HG03565 (cell line): Measurements from ENCODE around the gene CCNO.
A peak's percentile ranks its signal among the peaks of the same experiment; 100 is the strongest.

ENCODE experiments used
- ATAC-seq: cut with Tn5 transposase; IDR thresholded peaks from one replicate; pipeline ENCODE4 v1.9.1; 2021; ENCODE audit warnings: mild to moderate bottlenecking, moderate library complexity; ENCODE audit not compliant: unreplicated experiment

CCNO gene, protein sequence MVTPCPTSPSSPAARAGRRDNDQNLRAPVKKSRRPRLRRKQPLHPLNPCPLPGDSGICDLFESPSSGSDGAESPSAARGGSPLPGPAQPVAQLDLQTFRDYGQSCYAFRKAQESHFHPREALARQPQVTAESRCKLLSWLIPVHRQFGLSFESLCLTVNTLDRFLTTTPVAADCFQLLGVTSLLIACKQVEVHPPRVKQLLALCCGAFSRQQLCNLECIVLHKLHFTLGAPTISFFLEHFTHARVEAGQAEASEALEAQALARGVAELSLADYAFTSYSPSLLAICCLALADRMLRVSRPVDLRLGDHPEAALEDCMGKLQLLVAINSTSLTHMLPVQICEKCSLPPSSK

GRCh38 chr5:55232985-55233928 is at the start of gene CCNO:
CCNO (minus strand) TSS chr5:55233608; CDS start chr5:55233523, 85 bp downstream.
- ATAC-seq = peak; percentile 46

DNA sequence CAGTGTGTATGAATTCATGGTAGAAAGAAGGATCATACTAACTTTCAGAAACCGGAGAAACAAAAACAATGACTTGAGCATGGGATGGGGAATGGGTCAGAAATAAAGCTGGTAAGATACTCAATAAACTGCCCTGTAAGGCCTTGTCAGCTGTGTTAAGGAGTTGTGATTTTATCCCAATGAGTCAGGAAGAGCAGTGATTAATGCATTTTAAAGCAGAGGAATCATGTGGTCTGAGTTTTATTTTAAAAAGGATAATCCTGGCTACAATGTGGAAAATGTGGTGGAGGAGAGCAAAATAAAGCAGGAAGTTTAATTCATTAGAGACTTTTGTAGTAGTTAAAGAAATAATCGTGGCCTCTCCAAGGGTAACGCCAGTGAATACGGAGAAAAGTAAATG is 45.4 kb upstream of the CCNO start:
- no peak for ATAC-seq

DNA sequence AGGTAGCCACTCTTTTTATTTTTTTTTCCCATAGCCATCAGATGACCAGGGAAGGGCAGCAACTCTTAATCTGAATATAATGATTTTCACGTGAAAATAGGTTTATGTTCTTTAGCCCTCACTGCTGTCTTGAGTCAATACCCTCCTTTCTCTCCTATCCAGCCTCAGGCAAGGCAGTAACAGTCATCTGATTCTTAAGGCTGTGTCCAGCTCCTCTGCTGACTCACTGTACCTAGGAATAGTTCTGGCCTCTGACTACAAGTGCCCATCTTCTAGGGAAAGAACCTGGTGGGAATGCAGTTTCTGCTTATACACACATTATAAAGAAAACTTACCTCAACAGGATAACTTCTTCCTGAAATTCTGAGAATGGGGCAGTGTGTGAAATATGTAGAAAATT is 43.4 kb upstream of the CCNO start:
- no peak for ATAC-seq

GRCh38 chr5:55258339-55258738 is 24.9 kb upstream of the CCNO start:
- ATAC-seq = no peak

DNA sequence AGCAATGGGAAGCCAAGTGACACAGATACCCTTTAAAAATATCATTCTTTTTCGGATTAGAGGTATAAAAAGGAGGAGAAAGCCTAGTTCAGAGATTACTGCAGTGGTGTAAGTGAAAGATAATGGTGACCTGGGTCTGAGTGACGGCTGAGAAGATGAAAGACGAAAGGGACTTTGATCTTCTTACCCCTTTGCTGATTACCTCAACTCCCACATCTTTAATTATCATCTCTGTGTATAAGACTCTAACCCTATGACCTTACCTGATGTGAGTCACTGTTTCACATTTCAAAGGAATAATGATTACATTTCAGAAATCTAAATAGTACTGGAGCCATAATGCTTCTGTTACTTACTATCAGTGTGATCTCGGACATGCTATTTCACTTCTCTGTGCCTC is 21.4 kb upstream of the CCNO start:
- no peak for ATAC-seq

- no peak for ATAC-seq
Measured at GRCh38 chr5:55250064-55250463, 16.7 kb upstream of the CCNO start.

DNA sequence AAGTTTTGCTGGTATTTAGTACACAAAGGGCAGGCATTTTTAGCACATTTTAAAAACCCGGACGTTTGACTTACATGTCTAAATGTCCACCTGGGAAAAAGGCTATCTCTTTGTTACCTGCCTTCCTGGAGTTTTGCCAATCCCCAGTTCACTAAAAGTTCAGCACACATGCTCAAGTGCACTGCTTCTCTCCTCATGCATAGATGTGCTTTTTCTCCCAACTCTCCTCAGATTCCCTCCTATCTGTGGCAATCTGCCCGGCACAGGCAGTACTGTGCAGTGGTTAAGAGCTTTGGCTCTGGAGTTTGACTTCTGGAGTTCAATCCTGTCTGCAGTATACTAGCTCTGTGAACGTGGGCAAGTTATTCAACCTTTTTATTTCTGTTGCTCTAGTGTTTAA is 8.3 kb upstream of the CCNO start:
- no peak for ATAC-seq

DNA sequence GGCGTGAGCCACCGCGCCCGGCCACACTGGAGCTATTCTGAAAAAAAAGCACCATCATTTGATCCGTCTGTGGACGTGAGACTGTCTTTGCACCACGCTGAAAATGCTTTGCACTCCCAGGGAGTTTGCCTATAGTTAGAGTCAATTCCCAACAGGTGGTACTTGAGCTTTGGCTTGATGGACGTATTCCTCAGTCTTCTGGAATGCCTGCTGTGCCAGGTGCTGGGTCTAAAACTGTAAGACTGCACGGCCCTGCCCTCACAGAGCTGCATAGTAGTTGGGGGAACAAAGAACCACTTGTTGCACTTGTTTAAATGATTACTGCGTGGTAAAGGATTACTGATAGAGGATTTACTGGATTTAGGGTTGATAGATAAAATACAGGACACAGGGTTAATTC is 3.4 kb upstream of the CCNO start:
- no peak for ATAC-seq

DNA sequence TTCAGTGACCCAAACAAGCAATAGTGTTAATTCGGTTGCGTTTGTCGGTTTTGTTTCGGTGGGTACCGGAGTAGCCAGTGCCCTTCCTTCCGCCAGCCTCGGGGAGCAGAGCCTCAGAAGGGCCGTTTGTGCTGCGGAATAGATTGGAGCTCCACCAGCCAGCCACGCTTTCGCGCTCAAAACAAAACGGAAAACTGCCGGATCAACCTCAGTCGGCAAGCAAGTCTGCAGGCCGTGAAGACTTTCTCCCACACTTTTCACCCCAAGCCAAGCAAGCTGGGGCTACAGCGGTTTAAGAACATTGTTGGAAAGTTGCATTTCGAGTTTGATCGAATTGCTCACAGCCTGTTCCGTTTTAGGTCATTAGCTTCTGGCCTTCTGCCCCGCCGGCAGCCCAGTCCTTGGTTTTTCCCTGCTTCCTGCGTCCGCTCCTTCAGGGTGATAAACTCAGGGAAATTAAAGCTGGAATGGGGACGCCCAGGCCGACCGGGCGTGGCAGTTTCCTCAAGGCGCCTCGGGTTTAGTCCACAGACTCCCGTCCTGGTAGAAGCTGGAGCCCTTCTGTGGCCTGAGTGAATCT is 803 bp upstream of the CCNO start:
- no peak for ATAC-seq

- no peak for ATAC-seq
Measured at GRCh38 chr5:55232271-55232984, 980 bp downstream of the CCNO start.

DNA sequence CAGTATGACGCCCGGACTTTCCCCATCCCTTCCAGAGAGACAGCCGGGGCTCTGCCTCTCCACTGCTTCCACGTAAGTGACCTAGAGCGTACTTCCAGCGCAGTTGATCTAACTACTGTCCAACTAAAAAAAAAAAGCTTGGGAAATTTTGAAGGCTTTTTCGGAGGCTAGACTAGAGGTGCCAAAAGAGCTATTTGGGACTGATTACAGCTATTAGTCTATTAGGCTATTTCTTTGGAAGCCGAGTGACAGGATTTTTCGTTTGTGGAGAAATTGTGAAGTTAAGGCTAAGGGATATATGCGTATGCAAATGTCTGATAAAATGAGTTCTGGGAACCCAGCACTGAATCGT is 1.5 kb downstream of the CCNO start:
- no peak for ATAC-seq

DNA sequence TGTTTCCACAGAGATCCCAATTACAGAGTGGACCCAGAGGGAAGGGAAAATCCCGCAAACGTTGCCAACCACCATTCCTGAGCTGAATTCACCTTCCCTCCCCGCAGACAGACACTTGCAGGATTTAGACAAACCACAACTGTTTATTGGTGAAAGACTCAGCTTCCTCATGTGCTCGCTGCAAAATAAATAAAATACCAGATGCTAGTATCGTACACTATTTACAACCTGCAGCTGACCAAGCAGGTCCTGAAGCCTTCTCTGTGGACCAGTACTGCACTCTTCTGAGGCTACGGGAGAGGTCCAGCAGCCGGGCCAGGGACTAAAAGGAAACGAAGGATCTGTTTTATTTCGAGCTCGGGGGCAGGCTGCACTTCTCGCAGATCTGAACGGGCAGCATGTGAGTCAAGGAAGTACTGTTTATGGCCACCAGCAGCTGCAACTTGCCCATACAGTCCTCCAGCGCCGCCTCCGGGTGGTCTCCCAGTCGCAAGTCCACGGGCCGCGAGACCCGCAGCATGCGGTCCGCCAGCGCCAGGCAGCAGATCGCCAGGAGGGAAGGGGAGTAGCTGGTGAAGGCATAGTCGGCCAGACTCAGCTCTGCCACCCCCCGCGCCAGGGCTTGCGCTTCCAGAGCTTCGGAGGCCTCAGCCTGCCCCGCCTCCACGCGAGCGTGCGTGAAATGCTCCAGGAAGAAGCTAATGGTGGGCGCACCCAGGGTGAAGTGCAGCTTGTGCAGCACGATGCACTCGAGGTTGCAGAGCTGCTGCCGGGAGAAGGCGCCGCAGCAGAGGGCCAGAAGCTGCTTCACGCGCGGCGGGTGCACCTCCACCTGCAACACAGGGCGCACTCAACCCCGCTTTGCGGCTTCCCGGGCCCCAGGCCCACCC is 2.1 kb downstream of the CCNO start:
- no peak for ATAC-seq

GRCh38 chr5:55230086-55230629 is 3.2 kb downstream of the CCNO start:
- ATAC-seq = no peak

- no peak for ATAC-seq
Measured at GRCh38 chr5:55227664-55228430, 5.6 kb downstream of the CCNO start.

GRCh38 chr5:55226934-55227663 is 6.3 kb downstream of the CCNO start, which contains the start of gene MCIDAS:
MCIDAS (minus strand) TSS chr5:55227315; CDS start chr5:55227138, 177 bp downstream.
- no peak for ATAC-seq

DNA sequence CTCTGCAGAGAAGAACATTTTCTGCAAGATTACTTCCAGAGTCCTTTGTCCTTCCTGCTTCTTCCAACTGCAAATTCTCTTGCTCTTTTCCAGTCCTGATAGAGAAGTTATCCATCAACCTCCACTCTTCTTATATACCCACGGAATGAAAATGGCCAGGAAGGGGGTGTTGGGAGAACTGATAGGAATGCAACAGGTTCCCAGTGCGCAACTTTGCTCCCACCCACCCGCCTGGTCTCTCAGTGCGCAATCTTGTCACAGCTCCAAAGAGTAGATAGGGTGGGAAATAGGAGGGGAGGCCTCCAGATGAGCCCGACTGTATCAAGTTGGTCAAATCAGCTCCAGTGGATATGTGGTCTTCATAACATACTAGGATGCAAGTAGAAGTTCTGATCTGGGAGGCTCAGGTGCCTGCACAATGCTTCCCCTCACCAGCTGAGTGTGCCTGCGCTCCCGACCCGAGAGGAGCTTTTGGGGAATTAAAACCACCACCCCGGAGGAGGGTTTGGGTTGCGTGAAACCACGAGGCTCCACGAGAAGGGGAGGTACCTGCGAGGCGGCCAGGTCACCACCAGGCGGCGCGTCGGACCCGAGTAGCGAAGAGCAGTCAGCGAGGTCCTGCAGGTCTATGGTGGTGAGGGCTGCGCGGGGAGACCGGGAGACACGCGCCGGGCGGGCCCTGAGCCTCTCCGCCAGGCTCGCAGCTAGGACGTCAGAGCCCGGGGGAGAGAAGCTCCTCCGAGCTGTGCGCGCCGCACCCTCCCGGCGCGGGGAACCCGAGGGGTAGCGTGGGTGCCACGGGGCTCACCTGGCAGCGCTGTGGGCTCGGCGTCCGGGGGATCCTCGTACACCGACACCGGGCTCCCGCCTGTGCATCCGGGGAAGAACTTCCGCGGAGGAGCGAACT is 7.1 kb downstream of the CCNO start:
- ATAC-seq = no peak

DNA sequence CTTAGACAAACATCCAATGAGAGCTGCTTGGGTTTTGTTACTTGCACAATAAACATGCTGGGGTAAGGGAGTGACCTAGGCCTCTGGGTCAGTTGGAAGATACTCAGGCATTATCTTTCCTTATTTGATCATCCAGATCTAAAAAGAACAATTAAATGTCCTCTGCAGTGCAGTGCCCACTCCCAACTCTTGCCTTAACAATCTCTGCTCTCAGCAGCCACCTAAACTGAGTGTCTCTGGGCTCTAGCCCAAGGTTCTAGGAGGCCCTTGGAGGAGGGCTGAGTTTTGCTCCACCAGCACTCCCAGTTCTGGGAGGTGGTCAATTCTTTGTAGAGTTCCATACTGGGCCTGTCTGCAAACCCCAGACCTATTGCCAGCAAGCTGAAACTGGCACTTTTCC is 8.1 kb downstream of the CCNO start:
- no peak for ATAC-seq
